Measurements from ENCODE around the gene ERGIC2. TPM values are rescaled to one million over a fixed set of nuclear protein-coding genes. Genes with fewer than 3 reads are reported as not detected.
A peak's percentile ranks its signal among the peaks of the same experiment; 100 is the strongest.

The ERGIC2 gene
- total and polyA plus RNA-seq, 9 of the 15 experiments (the other 6 are each of a cell fraction or from before 2014, with no cell fraction given) = 24.1 to 180 (median 75.7) TPM

DNA sequence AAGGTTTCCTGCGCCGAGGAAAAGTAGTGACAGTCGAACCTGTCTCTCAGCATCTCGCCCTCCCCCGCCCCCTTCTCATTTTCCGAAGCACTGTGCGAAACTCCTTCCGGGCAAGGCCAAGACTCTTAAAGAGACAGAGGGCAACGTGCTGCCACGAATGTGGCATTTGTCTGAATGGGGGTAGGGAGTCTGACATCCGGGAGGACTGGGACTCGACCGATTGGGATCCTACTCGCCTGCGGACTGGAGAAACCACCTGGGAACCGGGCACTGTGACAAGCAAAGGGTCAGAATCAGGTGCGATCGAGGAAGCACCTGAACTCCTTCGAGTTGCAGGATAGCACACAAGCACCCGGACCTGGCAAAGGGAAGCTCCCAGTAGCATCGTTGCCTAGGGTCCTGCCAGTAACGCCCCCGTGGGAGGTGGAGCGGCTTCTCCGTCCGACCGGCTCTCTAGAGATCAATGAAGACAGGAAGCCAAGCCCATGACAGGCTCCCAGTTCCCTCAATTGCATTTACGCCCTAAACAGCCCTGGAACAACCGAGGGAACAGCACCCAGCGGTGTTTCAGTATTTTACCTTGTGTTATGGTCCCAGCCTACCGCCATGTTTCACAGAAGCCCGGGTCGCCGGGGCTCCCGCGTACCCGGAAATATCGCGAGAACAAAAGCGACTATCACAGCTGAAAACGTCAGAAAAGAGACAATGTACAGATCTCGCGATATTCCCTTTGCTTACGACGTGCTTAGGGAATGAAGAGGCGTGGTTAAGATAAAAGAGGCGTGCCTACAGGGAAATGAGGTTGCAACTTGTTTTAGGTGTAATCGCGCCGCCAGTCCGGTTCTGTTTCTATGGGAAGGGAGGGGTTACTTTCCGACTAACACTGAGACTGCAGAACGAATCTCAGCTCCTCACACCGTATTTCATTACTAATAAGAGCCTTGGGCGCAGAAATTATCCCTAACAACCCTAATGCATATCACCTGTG, at the start of gene ERGIC2 (continued):
- TF ChIP-seq CHD4 (IDR thresholded peaks at IDR 0.05; ENCODE audit: insufficient read depth, insufficient replicate concordance, low read depth, low read length, poor library complexity, severe bottlenecking) (no peak), TCFL5 (CRISPR knock-in tag; conservative IDR thresholded peaks at IDR 0.05) (no peak), SMARCB1 (IDR thresholded peaks at IDR 0.05; ENCODE audit: insufficient read length, low read depth) (no peak), ZNF75A (CRISPR knock-in tag; IDR thresholded peaks at IDR 0.05) (no peak), RBM15 (IDR thresholded peaks at IDR 0.05; ENCODE audit: insufficient read depth, low read length) (no peak), YBX1 (IDR thresholded peaks at IDR 0.05) (no peak), NCOA4 (IDR thresholded peaks at IDR 0.05; ENCODE audit: partially characterized antibody) (no peak), CBX5 (IDR thresholded peaks at IDR 0.05; ENCODE audit: borderline replicate concordance, low read depth) (no peak), PHF21A (IDR thresholded peaks at IDR 0.05; ENCODE audit: borderline replicate concordance, low read depth) (no peak), CCNT2 (IDR thresholded peaks at IDR 0.05; ENCODE audit: borderline replicate concordance, extremely low read depth, insufficient read length, low read depth, low read length) (no peak), NR3C1 (CRISPR knock-in tag; IDR thresholded peaks at IDR 0.05) (no peak), MAFF (IDR thresholded peaks at IDR 0.05; ENCODE audit: low read length) (peak; percentile 84), RBBP5 (IDR thresholded peaks at IDR 0.05; ENCODE audit: borderline replicate concordance, insufficient read depth, low read length, poor library complexity, severe bottlenecking) (peak; percentile 91)
- TF ChIP-seq, protein P1, sequence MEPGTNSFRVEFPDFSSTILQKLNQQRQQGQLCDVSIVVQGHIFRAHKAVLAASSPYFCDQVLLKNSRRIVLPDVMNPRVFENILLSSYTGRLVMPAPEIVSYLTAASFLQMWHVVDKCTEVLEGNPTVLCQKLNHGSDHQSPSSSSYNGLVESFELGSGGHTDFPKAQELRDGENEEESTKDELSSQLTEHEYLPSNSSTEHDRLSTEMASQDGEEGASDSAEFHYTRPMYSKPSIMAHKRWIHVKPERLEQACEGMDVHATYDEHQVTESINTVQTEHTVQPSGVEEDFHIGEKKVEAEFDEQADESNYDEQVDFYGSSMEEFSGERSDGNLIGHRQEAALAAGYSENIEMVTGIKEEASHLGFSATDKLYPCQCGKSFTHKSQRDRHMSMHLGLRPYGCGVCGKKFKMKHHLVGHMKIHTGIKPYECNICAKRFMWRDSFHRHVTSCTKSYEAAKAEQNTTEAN (CRISPR knock-in tag; IDR thresholded peaks at IDR 0.05) = no peak
- TF ChIP-seq, protein P2, sequence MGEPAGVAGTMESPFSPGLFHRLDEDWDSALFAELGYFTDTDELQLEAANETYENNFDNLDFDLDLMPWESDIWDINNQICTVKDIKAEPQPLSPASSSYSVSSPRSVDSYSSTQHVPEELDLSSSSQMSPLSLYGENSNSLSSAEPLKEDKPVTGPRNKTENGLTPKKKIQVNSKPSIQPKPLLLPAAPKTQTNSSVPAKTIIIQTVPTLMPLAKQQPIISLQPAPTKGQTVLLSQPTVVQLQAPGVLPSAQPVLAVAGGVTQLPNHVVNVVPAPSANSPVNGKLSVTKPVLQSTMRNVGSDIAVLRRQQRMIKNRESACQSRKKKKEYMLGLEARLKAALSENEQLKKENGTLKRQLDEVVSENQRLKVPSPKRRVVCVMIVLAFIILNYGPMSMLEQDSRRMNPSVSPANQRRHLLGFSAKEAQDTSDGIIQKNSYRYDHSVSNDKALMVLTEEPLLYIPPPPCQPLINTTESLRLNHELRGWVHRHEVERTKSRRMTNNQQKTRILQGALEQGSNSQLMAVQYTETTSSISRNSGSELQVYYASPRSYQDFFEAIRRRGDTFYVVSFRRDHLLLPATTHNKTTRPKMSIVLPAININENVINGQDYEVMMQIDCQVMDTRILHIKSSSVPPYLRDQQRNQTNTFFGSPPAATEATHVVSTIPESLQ (CRISPR knock-in tag; IDR thresholded peaks at IDR 0.05) = no peak
- TF ChIP-seq, protein P3, sequence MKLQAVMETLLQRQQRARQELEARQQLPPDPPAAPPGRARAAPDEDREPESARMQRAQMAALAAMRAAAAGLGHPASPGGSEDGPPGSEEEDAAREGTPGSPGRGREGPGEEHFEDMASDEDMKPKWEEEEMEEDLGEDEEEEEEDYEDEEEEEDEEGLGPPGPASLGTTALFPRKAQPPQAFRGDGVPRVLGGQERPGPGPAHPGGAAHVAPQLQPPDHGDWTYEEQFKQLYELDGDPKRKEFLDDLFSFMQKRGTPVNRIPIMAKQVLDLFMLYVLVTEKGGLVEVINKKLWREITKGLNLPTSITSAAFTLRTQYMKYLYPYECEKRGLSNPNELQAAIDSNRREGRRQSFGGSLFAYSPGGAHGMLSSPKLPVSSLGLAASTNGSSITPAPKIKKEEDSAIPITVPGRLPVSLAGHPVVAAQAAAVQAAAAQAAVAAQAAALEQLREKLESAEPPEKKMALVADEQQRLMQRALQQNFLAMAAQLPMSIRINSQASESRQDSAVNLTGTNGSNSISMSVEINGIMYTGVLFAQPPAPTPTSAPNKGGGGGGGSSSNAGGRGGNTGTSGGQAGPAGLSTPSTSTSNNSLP (IDR thresholded peaks at IDR 0.05; ENCODE audit: borderline replicate concordance, low read depth, low read length) = no peak
- TF ChIP-seq, protein P4, sequence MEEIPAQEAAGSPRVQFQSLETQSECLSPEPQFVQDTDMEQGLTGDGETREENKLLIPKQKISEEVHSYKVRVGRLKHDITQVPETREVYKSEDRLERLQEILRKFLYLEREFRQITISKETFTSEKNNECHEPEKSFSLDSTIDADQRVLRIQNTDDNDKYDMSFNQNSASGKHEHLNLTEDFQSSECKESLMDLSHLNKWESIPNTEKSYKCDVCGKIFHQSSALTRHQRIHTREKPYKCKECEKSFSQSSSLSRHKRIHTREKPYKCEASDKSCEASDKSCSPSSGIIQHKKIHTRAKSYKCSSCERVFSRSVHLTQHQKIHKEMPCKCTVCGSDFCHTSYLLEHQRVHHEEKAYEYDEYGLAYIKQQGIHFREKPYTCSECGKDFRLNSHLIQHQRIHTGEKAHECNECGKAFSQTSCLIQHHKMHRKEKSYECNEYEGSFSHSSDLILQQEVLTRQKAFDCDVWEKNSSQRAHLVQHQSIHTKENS (CRISPR knock-in tag; IDR thresholded peaks at IDR 0.05) = no peak
- TF ChIP-seq, protein P5, sequence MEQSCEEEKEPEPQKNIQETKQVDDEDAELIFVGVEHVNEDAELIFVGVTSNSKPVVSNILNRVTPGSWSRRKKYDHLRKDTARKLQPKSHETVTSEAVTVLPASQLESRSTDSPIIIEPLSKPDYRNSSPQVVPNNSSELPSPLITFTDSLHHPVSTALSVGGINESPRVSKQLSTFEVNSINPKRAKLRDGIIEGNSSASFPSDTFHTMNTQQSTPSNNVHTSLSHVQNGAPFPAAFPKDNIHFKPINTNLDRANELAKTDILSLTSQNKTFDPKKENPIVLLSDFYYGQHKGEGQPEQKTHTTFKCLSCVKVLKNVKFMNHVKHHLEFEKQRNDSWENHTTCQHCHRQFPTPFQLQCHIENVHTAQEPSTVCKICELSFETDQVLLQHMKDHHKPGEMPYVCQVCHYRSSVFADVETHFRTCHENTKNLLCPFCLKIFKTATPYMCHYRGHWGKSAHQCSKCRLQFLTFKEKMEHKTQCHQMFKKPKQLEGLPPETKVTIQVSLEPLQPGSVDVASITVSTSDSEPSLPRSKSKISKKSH (CRISPR knock-in tag; IDR thresholded peaks at IDR 0.05) = no peak
